Measurements from ENCODE around the gene DNASE1L2. TPM values are rescaled to one million over a fixed set of nuclear protein-coding genes. Genes with fewer than 3 reads are reported as not detected.

Gene DNASE1L2
- total RNA-seq, 4 donors from 2014 or later: 17.0 to 72.6 (median 42.8) TPM

- no peaks in the 10 kb centered on the region for H3K9me3 ChIP-seq
- no peak overlapping the region for H3K27ac ChIP-seq
- DNase-seq (ENCODE audit: low spot score in 2 of 2): no peak
- peaks cover 61% of the 10 kb centered on the region for H3K36me3 ChIP-seq
- no peak for TF ChIP-seq CTCF (IDR thresholded peaks at IDR 0.05)
- no peak for TF ChIP-seq EP300 (IDR thresholded peaks at IDR 0.05)
- TF ChIP-seq POLR2A (IDR thresholded peaks at IDR 0.05): no peak
- TF ChIP-seq POLR2AphosphoS5 (IDR thresholded peaks at IDR 0.05): no peak
- WGBS: 69% methylated on average over 2 of the region's 18 CpGs
- peaks cover 19% of the 10 kb centered on the region for H3K27me3 ChIP-seq
- H3K4me1 ChIP-seq: peaks cover 39% of the 10 kb centered on the region
- no peak overlapping the region for H3K4me3 ChIP-seq
Measured at GRCh38 chr16:2234813-2235170, 1.5 kb upstream of the DNASE1L2 start.

GRCh38 chr16:2235234-2235651, 1.0 kb upstream of the DNASE1L2 start:
- Histone ChIP-seq H3K27me3 (peaks cover 19% of the 10 kb centered on the region), H3K9me3 (no peaks in the 10 kb centered on the region), H3K36me3 (peaks cover 58% of the 10 kb centered on the region), H3K4me1 (peaks cover 39% of the 10 kb centered on the region), H3K27ac (no peak overlapping the region), H3K4me3 (no peak overlapping the region)
- no CpG with 5 or more reads among the region's 28 CpGs for WGBS
- TF ChIP-seq EP300 (IDR thresholded peaks at IDR 0.05): no peak
- no peak for TF ChIP-seq CTCF (IDR thresholded peaks at IDR 0.05)
- no peak for TF ChIP-seq POLR2A (IDR thresholded peaks at IDR 0.05)
- no peak for TF ChIP-seq POLR2AphosphoS5 (IDR thresholded peaks at IDR 0.05)
- DNase-seq (ENCODE audit: low spot score in 2 of 2): peak in 1 of 2 donors; percentile 64

GRCh38 chr16:2235695-2236336, 428 bp upstream of the DNASE1L2 start:
- Histone ChIP-seq H3K9me3 (no peaks in the 10 kb centered on the region), H3K36me3 (peaks cover 56% of the 10 kb centered on the region), H3K27ac (peak overlapping the region; percentile 47), H3K27me3 (peaks cover 19% of the 10 kb centered on the region), H3K4me1 (peaks cover 38% of the 10 kb centered on the region), H3K4me3 (peak overlapping the region; percentile 46)
- TF ChIP-seq POLR2A (IDR thresholded peaks at IDR 0.05) (no peak), CTCF (IDR thresholded peaks at IDR 0.05) (no peak), POLR2AphosphoS5 (IDR thresholded peaks at IDR 0.05) (no peak)
- DNase-seq (ENCODE audit: low spot score in 2 of 2): peak in 1 of 2 donors; percentile 63
- WGBS: 65% methylated on average over 5 of the region's 19 CpGs

- WGBS: 0% methylated on average over 1 of the region's 40 CpGs
- DNase-seq (ENCODE audit: low spot score in 2 of 2): peak in 1 of 2 donors; percentile 64
- H3K9me3 ChIP-seq: no peaks in the 10 kb centered on the region
- peak overlapping the region; percentile 46 for H3K4me3 ChIP-seq
- peaks cover 54% of the 10 kb centered on the region for H3K36me3 ChIP-seq
- H3K27me3 ChIP-seq: peaks cover 19% of the 10 kb centered on the region
- peak overlapping the region; percentile 47 for H3K27ac ChIP-seq
- TF ChIP-seq EP300 (IDR thresholded peaks at IDR 0.05) (no peak), POLR2A (IDR thresholded peaks at IDR 0.05) (no peak), POLR2AphosphoS5 (IDR thresholded peaks at IDR 0.05) (no peak), CTCF (IDR thresholded peaks at IDR 0.05) (no peak)
- peaks cover 35% of the 10 kb centered on the region for H3K4me1 ChIP-seq
Measured at GRCh38 chr16:2237102-2237482, 848 bp downstream of the DNASE1L2 start.

GRCh38 chr16:2237493-2238149, 1.4 kb downstream of the DNASE1L2 start:
- Histone ChIP-seq H3K27ac (no peak overlapping the region), H3K36me3 (peaks cover 54% of the 10 kb centered on the region), H3K4me1 (peaks cover 35% of the 10 kb centered on the region), H3K4me3 (peak overlapping the region; percentile 46), H3K9me3 (no peaks in the 10 kb centered on the region), H3K27me3 (peaks cover 19% of the 10 kb centered on the region)
- no peak for TF ChIP-seq POLR2A (IDR thresholded peaks at IDR 0.05)
- no peak for TF ChIP-seq CTCF (IDR thresholded peaks at IDR 0.05)
- TF ChIP-seq POLR2AphosphoS5 (IDR thresholded peaks at IDR 0.05): no peak
- TF ChIP-seq EP300 (IDR thresholded peaks at IDR 0.05): no peak
- WGBS: 23% methylated on average over 15 of the region's 65 CpGs
- peak in 1 of 2 donors; percentile 62 for DNase-seq (ENCODE audit: low spot score in 2 of 2)

All from suprapubic skin (tissue), 4 donors.